Lower leg skin (tissue), 3 donors: ENCODE data around the gene HSF4.

ENCODE experiments used
- POLR2A ChIP-seq, 2 donors: fragments of 450-650 bp; IDR thresholded peaks; one replicate each; pipeline ENCODE4 v1.6.1; 2016 to 2017; ENCODE audit warnings: antibody characterized with exemption in 2 of 2, mild to moderate bottlenecking in 1 of 2, moderate library complexity in 1 of 2
- TF ChIP-seq, protein P1 (sequence below), 3 donors: fragments of 450-650 bp; IDR thresholded peaks; one replicate each; pipeline ENCODE4 v1.5.1; 2016; ENCODE audit warnings: antibody characterized with exemption in 3 of 3, mild to moderate bottlenecking in 3 of 3, moderate library complexity in 2 of 3

DNA sequence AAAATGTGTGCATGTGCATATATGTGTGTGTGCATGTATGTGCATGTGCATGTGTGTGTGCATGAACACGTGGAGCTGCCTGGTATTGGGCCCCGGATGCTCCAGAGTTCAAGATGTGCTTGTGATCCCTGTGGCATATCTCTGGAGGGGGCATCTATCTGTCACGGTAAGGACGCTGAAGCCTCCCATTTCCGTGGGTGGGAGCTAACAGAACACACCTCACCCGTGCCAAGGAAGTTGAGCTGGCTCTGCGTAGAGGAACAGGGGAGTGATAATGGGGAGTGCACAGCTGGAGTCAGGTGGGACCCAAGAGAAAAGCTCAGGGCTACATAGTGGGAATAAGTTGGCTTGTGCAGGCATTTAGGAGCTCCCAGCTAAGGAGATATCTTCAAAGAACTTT is 47.1 kb downstream of the HSF4 start:
- TF ChIP-seq, protein P1, sequence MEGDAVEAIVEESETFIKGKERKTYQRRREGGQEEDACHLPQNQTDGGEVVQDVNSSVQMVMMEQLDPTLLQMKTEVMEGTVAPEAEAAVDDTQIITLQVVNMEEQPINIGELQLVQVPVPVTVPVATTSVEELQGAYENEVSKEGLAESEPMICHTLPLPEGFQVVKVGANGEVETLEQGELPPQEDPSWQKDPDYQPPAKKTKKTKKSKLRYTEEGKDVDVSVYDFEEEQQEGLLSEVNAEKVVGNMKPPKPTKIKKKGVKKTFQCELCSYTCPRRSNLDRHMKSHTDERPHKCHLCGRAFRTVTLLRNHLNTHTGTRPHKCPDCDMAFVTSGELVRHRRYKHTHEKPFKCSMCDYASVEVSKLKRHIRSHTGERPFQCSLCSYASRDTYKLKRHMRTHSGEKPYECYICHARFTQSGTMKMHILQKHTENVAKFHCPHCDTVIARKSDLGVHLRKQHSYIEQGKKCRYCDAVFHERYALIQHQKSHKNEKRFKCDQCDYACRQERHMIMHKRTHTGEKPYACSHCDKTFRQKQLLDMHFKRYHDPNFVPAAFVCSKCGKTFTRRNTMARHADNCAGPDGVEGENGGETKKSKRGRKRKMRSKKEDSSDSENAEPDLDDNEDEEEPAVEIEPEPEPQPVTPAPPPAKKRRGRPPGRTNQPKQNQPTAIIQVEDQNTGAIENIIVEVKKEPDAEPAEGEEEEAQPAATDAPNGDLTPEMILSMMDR (IDR thresholded peaks at IDR 0.05): no peak
- TF ChIP-seq POLR2A (IDR thresholded peaks at IDR 0.05): no peak
